ENCODE results near the gene PRUNE2.

PRUNE2 gene

GRCh38 chr9:76655971-76656370 is 249.9 kb downstream of the PRUNE2 start:
- DNase-seq = no peak

- DNase-seq = peak in 1 of 14 donors; percentile 65
These were observed 250.8 kb downstream of the PRUNE2 start for GRCh38 chr9:76655121-76655541.

DNA sequence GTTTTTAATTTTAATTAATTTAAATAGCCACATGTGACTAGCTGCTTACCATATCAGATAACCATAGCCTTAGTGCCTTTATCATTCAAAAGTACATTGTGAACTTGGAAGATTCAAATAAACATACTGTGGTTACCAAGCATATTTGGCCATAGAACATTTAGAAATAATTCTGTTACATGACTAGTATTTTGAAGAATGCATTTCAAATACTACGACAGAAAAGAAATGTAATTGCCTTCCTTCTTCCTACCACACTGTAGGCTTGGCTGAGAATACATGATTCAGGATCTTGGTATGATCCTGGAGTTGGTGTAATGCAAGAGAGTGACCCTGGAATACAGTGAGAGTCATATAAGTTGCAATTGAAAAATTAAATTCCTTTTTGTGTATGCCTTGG is 251.3 kb downstream of the PRUNE2 start:
- no peak for DNase-seq

GRCh38 chr9:76654051-76654461 is 251.9 kb downstream of the PRUNE2 start:
- peak in 1 of 14 donors; percentile 55 for DNase-seq

DNA sequence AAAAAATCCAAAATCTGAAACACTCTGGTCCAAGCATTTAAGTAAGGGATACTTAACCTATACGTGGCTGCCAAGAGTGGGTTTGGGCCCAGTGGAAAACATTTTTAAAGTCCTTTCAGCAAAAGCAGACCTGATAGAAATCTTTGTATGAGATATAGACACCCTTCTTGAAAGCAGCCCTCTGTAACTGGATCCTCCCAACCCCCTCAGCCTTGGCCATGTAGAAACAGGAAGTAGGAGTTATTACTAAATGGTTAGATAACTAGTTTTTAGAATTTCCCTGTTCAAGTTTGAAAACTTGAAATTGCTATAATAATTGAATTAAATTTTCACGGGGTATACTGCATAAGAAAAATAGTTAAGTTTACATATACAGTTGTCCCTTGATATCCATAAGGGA is 253.0 kb downstream of the PRUNE2 start:
- DNase-seq = no peak

- DNase-seq = no peak
These were observed 254.7 kb downstream of the PRUNE2 start for GRCh38 chr9:76651119-76651705.

- no peak for DNase-seq
These were observed 255.2 kb downstream of the PRUNE2 start for GRCh38 chr9:76650692-76651091.

DNA sequence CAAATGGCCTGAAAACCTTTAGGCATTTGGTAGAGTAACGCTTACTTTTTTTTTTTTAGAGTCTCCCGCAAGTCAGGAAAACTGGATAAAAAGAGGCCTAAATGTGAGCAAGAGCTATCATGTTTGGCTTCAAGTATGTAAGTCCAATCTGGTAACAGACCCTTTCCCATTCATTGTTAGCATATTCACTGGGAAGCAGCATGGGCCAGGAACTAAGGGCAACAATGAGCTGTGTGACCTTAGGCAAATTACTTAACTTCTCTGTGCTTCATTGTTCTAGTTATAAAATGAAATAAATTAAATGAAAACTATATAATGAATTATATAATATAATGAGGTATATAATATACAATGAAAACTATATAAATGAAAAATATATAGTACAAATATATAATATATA is 256.0 kb downstream of the PRUNE2 start:
- no peak for DNase-seq

DNA sequence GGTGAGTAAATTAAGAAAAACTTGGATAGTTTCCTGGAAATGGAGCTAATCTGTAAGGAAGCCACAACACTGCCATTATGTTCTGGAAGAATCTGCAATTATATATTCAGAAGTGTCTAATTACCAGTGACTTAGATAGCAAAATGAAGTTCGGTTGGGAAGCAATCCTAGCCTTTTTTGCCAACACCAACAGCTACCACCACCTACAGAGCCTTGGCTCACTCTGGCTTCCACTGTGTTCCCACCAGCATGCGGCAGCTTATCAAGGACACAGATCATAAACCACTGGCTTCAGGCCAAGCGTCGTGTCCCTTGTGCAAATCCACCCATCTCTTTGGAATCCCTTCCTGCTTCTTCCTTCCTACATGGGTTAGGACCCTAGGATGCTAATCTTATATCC is 259.7 kb downstream of the PRUNE2 start:
- DNase-seq = peak in 2 of 14 donors; percentile 10 to 94

DNA sequence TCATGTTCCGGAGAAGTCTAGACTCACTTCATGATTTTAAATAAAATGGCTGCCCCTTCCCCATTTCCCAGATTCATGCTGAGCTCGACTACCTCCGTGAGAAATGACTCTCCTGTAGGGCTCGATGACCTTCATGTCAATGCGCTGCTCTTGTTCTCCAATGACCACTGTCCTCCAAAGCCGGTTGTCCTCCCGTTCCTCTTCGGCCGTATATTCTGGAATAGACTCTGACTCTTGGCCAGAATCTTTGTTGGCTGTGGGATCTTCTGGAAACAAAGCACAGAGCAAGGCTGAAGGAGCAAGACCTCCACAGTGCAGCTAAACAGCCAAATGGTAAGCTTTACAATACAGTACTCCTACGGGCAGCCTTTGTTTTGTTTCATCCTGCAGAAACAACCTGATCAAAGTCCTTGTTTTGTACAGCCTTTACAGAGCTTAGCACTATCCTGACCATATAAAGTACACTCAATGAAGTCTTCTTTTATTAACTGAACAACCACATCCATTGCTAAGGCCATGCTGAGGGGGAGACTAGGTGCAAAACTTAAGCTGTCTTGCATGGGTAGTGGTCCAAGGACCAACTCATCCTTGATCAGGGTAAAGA is 261.2 kb downstream of the PRUNE2 start:
- no peak for DNase-seq

DNA sequence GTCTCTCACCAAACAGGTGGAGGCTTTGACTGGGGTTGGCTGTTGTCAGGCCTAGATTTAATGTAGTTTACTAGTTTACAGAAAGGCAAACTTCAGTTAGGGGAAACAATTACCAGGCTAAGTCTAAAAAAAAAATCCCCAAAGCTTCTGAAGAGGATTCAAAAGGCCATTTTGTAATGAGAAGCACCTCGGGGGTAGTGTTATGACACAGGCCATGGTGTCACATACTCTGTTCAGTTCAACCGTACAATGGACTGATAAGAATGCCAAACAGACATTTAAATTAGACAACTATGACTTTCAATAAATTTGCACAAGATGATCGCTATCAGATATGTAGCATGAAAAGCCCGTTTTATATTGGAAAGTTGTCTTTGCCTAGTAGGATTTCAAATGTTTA is 261.7 kb downstream of the PRUNE2 start:
- no peak for DNase-seq

- DNase-seq = no peak
These were observed 262.4 kb downstream of the PRUNE2 start for GRCh38 chr9:76643399-76644117.

GRCh38 chr9:76642701-76643209 is 263.2 kb downstream of the PRUNE2 start:
- no peak for DNase-seq

GRCh38 chr9:76642074-76642473 is 263.8 kb downstream of the PRUNE2 start:
- DNase-seq = no peak

GRCh38 chr9:76638001-76638400 is 267.9 kb downstream of the PRUNE2 start:
- no peak for DNase-seq

- no peak for DNase-seq
These were observed 268.5 kb downstream of the PRUNE2 start for GRCh38 chr9:76637416-76637815.

DNA sequence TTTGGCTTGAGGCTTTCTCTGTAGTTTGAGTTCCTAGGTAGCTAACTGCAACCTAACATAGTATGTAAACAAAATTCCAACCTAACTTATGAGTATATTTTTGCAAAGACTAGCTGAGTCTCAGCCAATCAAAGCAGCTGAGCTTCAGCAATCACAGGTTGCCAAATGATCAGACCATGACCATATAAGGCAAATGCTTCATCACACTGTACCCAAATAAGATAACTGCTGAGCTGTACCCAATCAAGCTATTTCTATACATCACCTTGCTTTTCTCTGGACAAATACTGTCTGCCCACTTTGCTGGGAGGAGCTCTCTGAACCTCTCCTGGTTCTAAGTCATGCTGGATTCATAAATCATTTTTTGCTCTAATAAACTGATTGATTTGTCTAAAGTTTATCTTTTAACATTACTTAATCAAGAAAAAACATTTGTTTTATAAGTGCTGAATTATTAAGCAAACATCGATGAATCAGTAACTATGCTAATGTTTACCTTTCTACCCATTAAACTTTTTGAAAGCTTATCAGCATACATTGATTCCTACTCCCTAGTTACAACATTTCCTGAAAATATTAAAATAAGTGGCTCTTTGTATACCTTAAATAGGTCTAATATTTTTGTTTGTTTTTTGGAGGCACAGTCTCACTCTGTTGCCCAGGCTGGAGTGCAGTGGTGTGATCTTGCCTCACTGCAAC is 271.4 kb downstream of the PRUNE2 start:
- no peak for DNase-seq

GRCh38 chr9:76630916-76631315 is 275.0 kb downstream of the PRUNE2 start:
- no peak for DNase-seq

DNA sequence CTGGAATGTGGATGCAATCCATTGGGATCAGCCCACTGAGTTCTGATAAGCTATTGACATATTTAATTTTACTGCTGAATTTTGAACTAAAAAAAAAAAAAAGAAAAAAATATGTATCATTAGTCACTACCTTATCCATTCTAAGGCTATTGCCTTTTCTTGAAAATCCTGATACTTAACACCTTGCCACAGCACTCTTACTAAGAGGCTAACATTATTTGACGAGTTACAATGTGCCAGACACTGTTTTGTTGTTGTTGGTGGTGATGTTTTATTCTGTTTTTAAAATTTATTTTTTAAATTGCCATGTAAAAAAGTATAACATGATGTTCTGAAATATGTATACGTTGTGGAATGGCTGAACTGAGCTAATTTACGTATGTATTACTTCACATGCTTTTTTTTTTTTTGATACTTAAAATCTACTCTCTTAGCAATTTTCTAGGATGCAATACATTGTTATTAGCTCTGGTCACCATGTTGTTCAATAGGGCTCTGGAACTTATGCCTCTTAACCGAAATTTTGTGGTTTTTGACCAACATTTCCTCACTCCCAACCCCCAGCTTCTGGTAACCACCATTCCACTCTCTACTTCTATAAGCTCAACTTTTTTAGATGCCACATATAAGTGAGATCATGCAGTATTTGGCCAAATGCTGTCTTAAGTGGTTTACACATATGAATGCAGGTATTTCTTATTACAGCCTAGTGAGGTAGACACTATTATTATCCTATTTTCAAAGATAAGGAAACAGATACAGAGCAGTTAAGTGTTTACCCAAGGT is 276.5 kb downstream of the PRUNE2 start:
- DNase-seq = no peak

DNA sequence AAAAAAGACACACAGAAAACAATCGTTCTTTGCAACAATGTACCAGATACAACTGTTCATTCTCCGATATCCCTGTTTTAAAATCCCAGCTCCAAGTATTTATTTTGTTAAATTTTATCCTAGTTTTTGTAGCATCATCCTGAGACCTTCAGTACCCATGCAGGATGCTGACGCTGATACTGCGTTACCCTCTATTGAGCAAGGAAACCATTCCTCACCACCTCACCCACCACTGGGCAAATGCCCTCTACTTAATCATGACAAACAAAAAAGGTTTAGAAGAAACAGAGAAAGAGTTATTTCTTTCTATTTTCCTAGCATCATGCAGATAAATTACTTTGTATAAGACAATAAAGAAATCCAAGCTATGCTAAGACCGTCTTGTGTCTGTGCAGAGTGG is 277.8 kb downstream of the PRUNE2 start:
- DNase-seq = no peak

DNA sequence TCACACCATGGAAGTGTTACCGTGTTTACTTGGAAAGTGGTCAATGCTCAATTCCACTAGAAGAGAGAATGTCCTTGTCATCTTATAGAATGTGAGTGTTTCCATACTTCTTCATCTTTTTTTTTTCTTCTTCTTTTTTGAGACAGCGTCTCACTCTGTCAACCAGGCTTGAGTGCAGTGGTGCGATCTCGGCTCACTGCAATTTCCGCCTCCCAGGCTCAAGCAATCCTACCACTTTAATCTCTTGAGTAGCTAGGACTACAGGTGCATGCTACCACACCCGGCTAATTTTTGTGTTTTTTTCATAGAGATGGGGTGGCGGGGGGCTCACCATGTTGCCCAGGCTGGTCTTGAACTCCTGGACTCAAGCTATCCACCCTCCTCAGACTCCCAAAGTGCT is 278.9 kb downstream of the PRUNE2 start:
- no peak for DNase-seq

DNA sequence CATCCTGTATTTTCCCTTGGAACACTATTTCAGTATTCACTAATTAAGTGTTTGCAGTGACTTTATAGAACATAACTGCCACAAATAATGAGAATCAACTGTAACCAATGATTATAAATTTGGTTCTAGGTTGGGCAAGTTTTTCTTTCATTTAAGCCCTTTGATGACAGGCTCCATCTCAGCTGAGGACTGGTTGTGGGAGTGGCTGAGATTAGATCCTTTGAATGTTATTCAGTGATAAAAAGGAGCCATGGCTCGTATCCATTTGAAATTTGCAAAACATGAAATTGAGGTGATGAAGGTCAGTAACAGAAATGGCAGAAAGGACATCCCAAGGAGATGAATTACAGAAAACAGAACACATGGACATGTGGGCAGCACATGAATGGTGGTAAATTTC is 279.8 kb downstream of the PRUNE2 start:
- DNase-seq = no peak
